K562 treated with DMSO at 1 percent for 12 hours (cell line): ENCODE data around the gene SLC35G3. TPM values are rescaled to one million over a fixed set of nuclear protein-coding genes. Genes with fewer than 3 reads are reported as not detected.

Source experiments
- total RNA-seq: library from RNA; unstranded; fragments of 300-600 nt; gene quantifications from 2 replicates; pipeline ENCODE4 v1.2.3, GENCODE V29; 2022; ENCODE audit not compliant: insufficient read depth

Gene SLC35G3
- total RNA-seq: not detected in 2 replicates

GRCh38 chr17:35194001-35194400 is at the start of gene SLC35G3:
Gene SLC35G3, minus strand, starts transcription at chr17:35194393. Its CDS starts 86 bp downstream, at chr17:35194307.

DNA sequence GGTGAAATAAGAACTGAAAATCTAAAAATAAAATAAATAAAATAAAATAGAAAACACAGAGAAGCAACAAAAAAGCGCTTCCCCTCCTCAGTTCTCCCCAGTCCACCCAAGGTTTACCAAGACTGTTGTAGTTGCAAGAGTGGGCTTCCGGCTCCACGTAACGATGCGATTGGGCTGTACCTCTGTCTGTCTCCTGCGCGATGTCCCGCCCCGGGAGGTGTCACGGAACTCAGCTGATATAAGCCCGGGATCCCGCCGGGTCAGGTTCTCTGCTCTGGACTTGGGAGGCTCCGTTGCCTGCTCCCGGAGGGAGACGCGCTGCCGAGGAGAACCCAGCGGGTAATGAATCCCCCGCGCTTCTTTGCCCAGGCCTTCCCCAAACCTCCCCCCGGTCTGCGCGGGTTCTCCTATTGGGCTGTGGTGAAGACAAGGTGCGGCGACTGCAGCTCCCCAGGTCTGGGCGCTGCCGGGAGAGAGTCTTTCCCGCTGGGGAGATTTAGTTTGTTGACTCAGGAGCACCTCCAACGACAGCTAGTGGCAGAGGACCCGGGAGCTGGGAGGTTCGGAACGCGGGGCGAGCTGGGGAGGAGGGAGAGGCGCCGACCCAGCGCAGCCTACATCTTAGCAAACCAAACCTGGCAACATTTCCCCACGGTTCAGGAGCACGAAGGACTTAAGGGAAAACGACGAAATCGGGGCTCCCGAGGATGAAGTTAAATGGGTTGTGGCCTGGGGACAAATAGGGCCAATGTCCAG is 48.8 kb upstream of the SLC35G3 start, which contains the start of gene SLFN5:
TSS of gene SLFN5 (plus strand) at position 268 of the 756 bp plus-strand sequence. CDS start 15,619 bp downstream, outside the sequence.

DNA sequence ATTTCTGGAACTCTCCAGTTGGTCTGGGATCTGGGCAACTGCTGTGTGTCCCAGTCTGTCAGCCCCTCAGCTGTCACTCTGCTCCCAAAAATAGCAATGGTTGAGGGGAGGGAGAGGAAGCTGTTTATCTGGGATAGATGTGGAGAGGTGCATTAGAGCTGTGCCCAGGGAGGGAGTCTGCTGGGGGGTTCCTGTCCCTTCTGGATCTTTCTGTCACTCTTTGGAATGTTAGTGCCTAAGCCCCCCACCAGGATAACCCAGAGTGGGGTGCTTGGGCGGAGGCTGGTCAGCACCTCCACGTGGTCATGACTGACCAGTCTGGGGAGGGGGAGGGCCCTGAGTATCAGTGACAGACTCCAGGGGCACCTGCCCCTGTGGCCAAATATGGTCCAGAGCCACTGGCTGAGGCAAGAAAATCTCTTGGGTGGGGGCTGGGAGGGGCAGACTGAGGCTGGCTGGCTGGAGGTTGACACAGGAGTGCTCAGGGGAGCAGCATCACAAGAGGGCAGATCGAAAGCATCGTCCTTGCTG is 46.8 kb downstream of the SLC35G3 start, which contains the start of gene UNC45B:
TSS of gene UNC45B (plus strand) at position 443 of the 531 bp plus-strand sequence. CDS start 447 bp downstream, outside the sequence.

Other genes with a start within 250 kb of the SLC35G3 start
- gene CCT6B, start 232.9 kb downstream of the SLC35G3 start, total RNA-seq: 0.90 and 3.9 TPM in 2 replicates
- gene ZNF830, start 232.9 kb downstream of the SLC35G3 start, total RNA-seq: 7.8 and 17.1 TPM in 2 replicates
- 9.8 and 26.3 TPM in 2 replicates for gene LIG3, start 213.9 kb downstream of the SLC35G3 start, total RNA-seq
- 4.1 and 21.5 TPM in 2 replicates for gene RFFL, start 130.7 kb downstream of the SLC35G3 start, total RNA-seq
- 7.4 and 10.8 TPM in 2 replicates for gene RAD51D, start 74.5 kb downstream of the SLC35G3 start, total RNA-seq
- not detected in 2 replicates for gene FNDC8, start 72.8 kb downstream of the SLC35G3 start, total RNA-seq
- gene NLE1, start 52.1 kb downstream of the SLC35G3 start, total RNA-seq: 11.5 and 12.8 TPM in 2 replicates
- gene UNC45B, start 46.6 kb downstream of the SLC35G3 start, total RNA-seq: not detected in 2 replicates
- gene SLFN5, start 48.7 kb upstream of the SLC35G3 start, total RNA-seq: 0.84 and 1.3 TPM in 2 replicates
- gene SLFN11, start 179.2 kb upstream of the SLC35G3 start, total RNA-seq: not detected in 2 replicates
- 0.35 TPM in 1 of 2 replicates, not detected in the other for gene SLFN12, start 238.1 kb upstream of the SLC35G3 start, total RNA-seq